Liver (tissue), 9 donors: ENCODE measurements around the gene RCL1. TPM values are rescaled to one million over a fixed set of nuclear protein-coding genes. Genes with fewer than 3 reads are reported as not detected.

ENCODE experiments used
- DNase-seq: peaks from one replicate; pipeline ENCODE4 v3.0.0-alpha.2; 2017; ENCODE audit warnings: low spot score
- H3K27ac ChIP-seq, 2 donors: one replicate each; pipeline ENCODE4 v1.7.0; 2013; ENCODE audit warnings: inconsistent platforms in 2 of 2, low read length in 2 of 2, control low read depth in 1 of 2, low read depth in 1 of 2, mild to moderate bottlenecking in 1 of 2
- H3K27me3 ChIP-seq, 4 donors: one replicate each; pipeline versions ENCODE4 v1.6.1 to v1.7.0; 2013; ENCODE audit warnings: low read length in 3 of 4, inconsistent platforms in 1 of 4, mild to moderate bottlenecking in 1 of 4, moderate library complexity in 1 of 4; ENCODE audit not compliant: control insufficient read depth in 4 of 4, insufficient read depth in 4 of 4
- H3K36me3 ChIP-seq, 4 donors: one replicate each; pipeline versions ENCODE4 v1.6.1 to v1.7.0; 2013; ENCODE audit warnings: low read length in 3 of 4, mild to moderate bottlenecking in 3 of 4, low read depth in 1 of 4, moderate library complexity in 1 of 4; ENCODE audit not compliant: control insufficient read depth in 4 of 4, insufficient read depth in 3 of 4
- H3K4me1 ChIP-seq, 4 donors: one replicate each; pipeline versions ENCODE4 v1.6.1 to v1.7.0; 2013; ENCODE audit warnings: low read length in 3 of 4, mild to moderate bottlenecking in 3 of 4, moderate library complexity in 1 of 4; ENCODE audit not compliant: control insufficient read depth in 4 of 4, insufficient read depth in 4 of 4
- H3K4me3 ChIP-seq, 3 donors: one replicate each; pipeline versions ENCODE4 v1.6.1 to v1.7.0; 2013; ENCODE audit warnings: low read length in 3 of 3, control low read depth in 1 of 3, low read depth in 1 of 3, mild to moderate bottlenecking in 1 of 3
- H3K9ac ChIP-seq, 2 donors: one replicate each; pipeline ENCODE4 v1.7.0; 2013; ENCODE audit warnings: low read length in 2 of 2, mild to moderate bottlenecking in 2 of 2, moderate library complexity in 2 of 2, control low read depth in 1 of 2, low read depth in 1 of 2
- H3K9me3 ChIP-seq, 4 donors: one replicate each; pipeline versions ENCODE4 v1.6.1 to v1.7.0; 2013; ENCODE audit warnings: low read length in 3 of 4; ENCODE audit not compliant: control insufficient read depth in 4 of 4
- EGR1 ChIP-seq, 2 donors: IDR thresholded peaks; 2 replicates each; pipeline ENCODE4 v1.6.1; 2016 to 2018; ENCODE audit warnings: antibody characterized with exemption in 2 of 2, low read depth in 2 of 2
- FOXA1 ChIP-seq: IDR thresholded peaks from 2 replicates; pipeline ENCODE4 v1.6.1; 2016; ENCODE audit warnings: antibody characterized with exemption
- FOXA2 ChIP-seq: IDR thresholded peaks from 2 replicates; pipeline ENCODE4 v1.6.1; 2016; ENCODE audit warnings: antibody characterized with exemption
- GABPA ChIP-seq, 2 donors: IDR thresholded peaks in 1 of 2; conservative IDR thresholded peaks in 1 of 2; 2 replicates each; pipeline ENCODE4 v1.6.1; 2016; ENCODE audit warnings: antibody characterized with exemption in 2 of 2, mild to moderate bottlenecking in 1 of 2, moderate library complexity in 1 of 2
- HNF4A ChIP-seq, 2 donors: conservative IDR thresholded peaks; 2 replicates each; pipeline ENCODE4 v1.6.1; 2016; ENCODE audit warnings: antibody characterized with exemption in 2 of 2, mild to moderate bottlenecking in 2 of 2
- HNF4G ChIP-seq: IDR thresholded peaks from 2 replicates; pipeline ENCODE4 v1.6.1; 2016; ENCODE audit warnings: antibody characterized with exemption
- JUND ChIP-seq, 2 donors: IDR thresholded peaks; 2 replicates each; pipeline ENCODE4 v1.6.1; 2016; ENCODE audit warnings: antibody characterized with exemption in 2 of 2
- RAD21 ChIP-seq, 2 donors: IDR thresholded peaks; 2 replicates each; pipeline ENCODE4 v1.6.1; 2016; ENCODE audit warnings: antibody characterized with exemption in 2 of 2, mild to moderate bottlenecking in 2 of 2
- REST ChIP-seq: IDR thresholded peaks from 2 replicates; pipeline ENCODE4 v1.6.1; 2016; ENCODE audit warnings: antibody characterized with exemption, mild to moderate bottlenecking
- RXRA ChIP-seq, 2 donors: IDR thresholded peaks; 2 replicates each; pipeline ENCODE4 v1.6.1; 2017 to 2018; ENCODE audit warnings: antibody characterized with exemption in 2 of 2, mild to moderate bottlenecking in 1 of 2
- SP1 ChIP-seq: IDR thresholded peaks from 2 replicates; pipeline ENCODE4 v1.6.1; 2018; ENCODE audit warnings: antibody characterized with exemption, mild to moderate bottlenecking
- TAF1 ChIP-seq: conservative IDR thresholded peaks from 2 replicates; pipeline ENCODE4 v1.6.1; 2016; ENCODE audit warnings: antibody characterized with exemption, mild to moderate bottlenecking
- YY1 ChIP-seq: IDR thresholded peaks from 2 replicates; pipeline ENCODE4 v1.6.1; 2016; ENCODE audit warnings: antibody characterized with exemption, mild to moderate bottlenecking
- WGBS: extraction: QIAGEN DNeasy Blood & Tissue Kit; methylation state at CpG from one replicate; pipeline ENCODE4 v1.1.7; 2013; 5-methylcytosine and 5-hydroxymethylcytosine counted together
- polyA plus RNA-seq, 2 donors: library from polyadenylated mRNA; stranded (reverse) in 1 of 2; unstranded in 1 of 2; fragments of 200-250 nt in 1 of 2; fragments of >200 nt in 1 of 2; fragmentation: Nextera tagmentation in 1 of 2; extraction: Ambion mirVana in 1 of 2; gene quantifications; one replicate each; pipeline versions ENCODE4 v1.2.1 to v1.2.3, GENCODE V29; 2013 to 2015
- total RNA-seq, 2 donors: library from RNA; depleted of rRNA; stranded (reverse); fragments of >200 nt; gene quantifications; one replicate each; pipeline ENCODE4 v1.2.3, GENCODE V29; 2014
- donor health status: healthy.
- donor health status: healthy.
- donor health status: healthy.
- donor health status: healthy.
- donor health status: healthy.

Gene RCL1
- total and polyA plus RNA-seq, 4 donors = 52.2 to 121 (median 86.8) TPM

GRCh38 chr9:4803670-4804530 lies 11.2 kb downstream of the RCL1 start:
- H3K9me3 ChIP-seq = no peaks in the 10 kb centered on the region
- TF ChIP-seq SP1 (peak; percentile 79), YY1 (peak; percentile 39), EGR1 (IDR thresholded peaks at IDR 0.05; ENCODE audit: low read depth in 2 of 2) (no peak), RAD21 (IDR thresholded peaks at IDR 0.05) (peak; percentile 17 to 42), TAF1 (no peak), HNF4A (conservative IDR thresholded peaks at IDR 0.05) (peak; percentile 58 to 62), RXRA (IDR thresholded peaks at IDR 0.05) (peak; percentile 61 to 82), JUND (IDR thresholded peaks at IDR 0.05) (peak in 1 of 2 donors; percentile 39)
- peak overlapping the region; percentile 53 to 77 for H3K27ac ChIP-seq
- no peaks in the 10 kb centered on the region for H3K36me3 ChIP-seq
- no peaks in the 10 kb centered on the region for H3K27me3 ChIP-seq
- WGBS = 86% methylated on average over 27 of the region's 27 CpGs
- H3K4me3 ChIP-seq = no peak overlapping the region
- DNase-seq = no peak
- peaks cover 11 to 27% (median 17%) of the 10 kb centered on the region in 4 donors for H3K4me1 ChIP-seq
- no peak overlapping the region for H3K9ac ChIP-seq

- no peaks in the 10 kb centered on the region for H3K36me3 ChIP-seq
Measured at GRCh38 chr9:4804531-4805016, 11.8 kb downstream of the RCL1 start.

More at GRCh38 chr9:4804531-4805016, 11.8 kb downstream of the RCL1 start:
- 97% methylated on average over 28 of the region's 28 CpGs for WGBS
- Histone ChIP-seq H3K4me1 (peaks cover 9 to 27% (median 17%) of the 10 kb centered on the region in 4 donors), H3K27me3 (no peaks in the 10 kb centered on the region), H3K9me3 (no peaks in the 10 kb centered on the region), H3K4me3 (no peak overlapping the region), H3K9ac (no peak overlapping the region), H3K27ac (peak overlapping the region in 1 of 2 donors; percentile 77)
- no peak for DNase-seq
- TF ChIP-seq REST (no peak), EGR1 (IDR thresholded peaks at IDR 0.05; ENCODE audit: low read depth in 2 of 2) (no peak), FOXA2 (no peak), HNF4G (no peak), HNF4A (conservative IDR thresholded peaks at IDR 0.05) (no peak), RXRA (IDR thresholded peaks at IDR 0.05) (no peak), TAF1 (no peak), FOXA1 (no peak), GABPA (IDR thresholded peaks at IDR 0.05 in 1 of 2, conservative IDR thresholded peaks at IDR 0.05 in 1 of 2) (no peak)
